ENCODE data around the gene DROSHA.

Gene DROSHA

DNA sequence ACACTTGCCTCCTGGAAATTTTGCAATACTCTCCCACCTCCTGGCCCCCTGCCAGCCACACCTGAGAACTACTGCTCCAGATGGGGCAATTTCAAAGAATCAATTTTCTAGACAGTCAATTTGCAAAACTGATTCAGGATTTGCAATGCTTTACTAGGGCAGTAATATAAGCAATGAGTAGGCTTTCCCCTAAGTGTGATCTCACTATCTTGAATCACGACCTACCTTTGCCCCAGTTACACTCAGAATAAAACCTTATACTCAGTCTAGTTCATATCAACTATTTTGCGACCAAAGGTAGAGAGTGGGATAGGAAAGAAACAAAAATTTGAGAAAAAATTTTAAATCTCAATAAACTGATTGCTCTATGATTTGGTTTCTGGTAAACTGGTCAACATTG lies 54.4 kb downstream of the DROSHA start:
- TF ChIP-seq, protein P1, sequence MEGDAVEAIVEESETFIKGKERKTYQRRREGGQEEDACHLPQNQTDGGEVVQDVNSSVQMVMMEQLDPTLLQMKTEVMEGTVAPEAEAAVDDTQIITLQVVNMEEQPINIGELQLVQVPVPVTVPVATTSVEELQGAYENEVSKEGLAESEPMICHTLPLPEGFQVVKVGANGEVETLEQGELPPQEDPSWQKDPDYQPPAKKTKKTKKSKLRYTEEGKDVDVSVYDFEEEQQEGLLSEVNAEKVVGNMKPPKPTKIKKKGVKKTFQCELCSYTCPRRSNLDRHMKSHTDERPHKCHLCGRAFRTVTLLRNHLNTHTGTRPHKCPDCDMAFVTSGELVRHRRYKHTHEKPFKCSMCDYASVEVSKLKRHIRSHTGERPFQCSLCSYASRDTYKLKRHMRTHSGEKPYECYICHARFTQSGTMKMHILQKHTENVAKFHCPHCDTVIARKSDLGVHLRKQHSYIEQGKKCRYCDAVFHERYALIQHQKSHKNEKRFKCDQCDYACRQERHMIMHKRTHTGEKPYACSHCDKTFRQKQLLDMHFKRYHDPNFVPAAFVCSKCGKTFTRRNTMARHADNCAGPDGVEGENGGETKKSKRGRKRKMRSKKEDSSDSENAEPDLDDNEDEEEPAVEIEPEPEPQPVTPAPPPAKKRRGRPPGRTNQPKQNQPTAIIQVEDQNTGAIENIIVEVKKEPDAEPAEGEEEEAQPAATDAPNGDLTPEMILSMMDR (IDR thresholded peaks at IDR 0.05): no peak

DNA sequence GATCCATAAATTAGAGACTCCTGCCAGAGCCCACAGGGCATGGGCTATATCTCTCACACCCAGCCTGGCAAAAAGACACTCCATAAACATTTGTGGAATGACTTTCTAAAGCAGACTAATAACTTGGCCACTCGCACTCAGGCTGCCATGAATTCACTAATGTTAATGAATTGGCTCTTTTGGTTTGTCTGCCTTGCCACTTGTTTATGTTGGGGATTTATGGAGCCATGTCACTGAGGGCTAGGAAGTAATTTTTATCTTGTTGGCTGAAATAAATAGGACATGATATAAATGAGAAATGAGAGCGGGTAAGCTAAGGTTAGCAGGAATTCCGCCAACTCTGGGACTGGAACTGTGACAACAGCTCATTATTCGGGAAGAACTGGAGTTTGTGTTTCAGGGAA lies 55.2 kb downstream of the DROSHA start:
- TF ChIP-seq, protein P1 (IDR thresholded peaks at IDR 0.05): no peak

DNA sequence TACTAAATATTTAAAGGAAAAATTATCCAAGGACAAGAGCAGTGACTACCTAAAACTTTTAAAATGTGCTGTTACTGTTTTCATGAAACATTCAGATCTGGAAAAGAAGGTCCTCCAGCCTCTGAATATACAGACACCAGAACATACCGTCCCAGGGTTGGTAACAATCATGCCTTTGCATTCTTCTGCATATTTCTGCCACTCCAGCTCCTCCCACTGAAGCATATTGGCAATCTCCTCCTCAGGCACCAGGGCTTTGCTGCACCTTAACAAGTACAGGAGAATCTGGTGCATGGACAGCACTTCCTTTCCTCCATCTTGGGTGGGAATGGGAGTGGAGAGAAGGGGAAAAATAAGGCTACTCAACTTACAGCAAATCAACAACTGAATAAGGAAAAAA lies 60.0 kb downstream of the DROSHA start:
- TF ChIP-seq, protein P1 (IDR thresholded peaks at IDR 0.05): no peak

DNA sequence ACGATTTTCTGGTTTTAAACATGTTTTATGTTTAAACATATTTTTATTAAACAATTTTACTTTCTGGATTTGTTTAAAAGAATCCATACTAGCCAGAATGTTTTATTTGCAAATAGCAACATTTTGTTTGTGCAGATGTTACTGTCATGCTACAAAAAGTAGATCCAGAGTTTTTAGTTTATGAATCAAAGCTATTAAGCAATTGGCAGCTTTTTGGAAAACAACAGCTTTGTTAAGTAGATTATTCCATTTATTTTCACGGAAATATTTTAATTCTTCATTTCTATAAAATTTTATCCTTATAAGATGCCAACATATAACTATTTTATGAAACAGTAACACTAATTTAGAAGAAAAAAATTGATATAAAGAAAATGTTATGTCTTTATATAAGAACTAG lies 60.9 kb downstream of the DROSHA start:
- TF ChIP-seq, protein P1 (IDR thresholded peaks at IDR 0.05): no peak

DNA sequence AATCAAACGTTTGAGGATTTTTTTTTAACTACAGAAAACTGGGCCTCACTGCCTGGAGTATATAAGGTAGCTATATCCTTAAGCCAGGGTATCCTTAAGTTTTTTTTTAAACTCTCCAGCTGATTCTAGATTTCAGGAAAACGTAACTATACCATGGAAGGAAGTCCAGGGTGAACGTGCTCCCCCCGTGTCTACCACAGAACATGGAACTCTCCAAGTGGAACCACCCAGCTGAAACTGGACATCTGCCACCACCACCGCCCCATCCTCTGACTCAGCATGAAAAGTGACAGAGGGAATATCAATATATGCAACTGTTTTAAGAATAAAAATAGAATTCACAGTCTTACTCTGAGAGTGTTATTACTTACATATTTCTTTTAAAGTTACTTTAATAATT lies 61.3 kb downstream of the DROSHA start:
- TF ChIP-seq, protein P1 (IDR thresholded peaks at IDR 0.05): no peak

DNA sequence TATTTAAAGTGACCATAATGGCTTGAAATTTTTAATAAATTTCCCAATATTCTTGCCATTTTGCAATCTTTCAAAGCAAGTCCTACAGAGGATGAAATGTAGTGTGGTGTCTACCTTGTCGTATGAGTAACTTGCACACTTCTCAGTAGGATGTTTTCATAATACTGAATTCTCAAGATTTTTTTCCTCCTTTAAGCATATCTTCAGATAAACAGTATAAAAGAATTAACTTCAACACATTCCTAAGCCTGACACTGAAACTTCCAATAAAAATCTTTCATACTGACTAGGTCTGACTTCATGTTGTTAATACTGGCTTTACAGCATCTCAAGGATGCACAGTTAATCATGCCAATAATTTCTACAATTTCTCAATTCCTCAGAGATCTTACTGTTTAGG lies 62.0 kb downstream of the DROSHA start:
- TF ChIP-seq, protein P1 (IDR thresholded peaks at IDR 0.05): no peak

DNA sequence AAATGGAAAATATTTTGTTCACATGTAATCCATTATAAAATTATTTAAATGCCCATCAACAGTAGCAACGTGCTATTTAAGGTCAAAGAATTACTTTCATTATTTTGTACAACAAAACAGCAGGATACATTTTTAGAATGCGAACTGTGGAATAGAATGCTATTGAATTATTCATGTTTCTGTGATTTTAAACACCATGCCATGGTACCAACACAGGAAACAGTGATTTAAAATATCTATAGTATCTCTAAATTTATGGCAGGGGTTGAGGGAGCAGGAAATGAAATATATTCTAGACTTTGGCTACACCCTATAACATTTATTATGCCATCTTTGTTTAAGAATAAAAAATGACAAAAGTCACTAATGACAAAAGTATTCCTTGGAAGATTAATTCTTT lies 62.4 kb downstream of the DROSHA start:
- TF ChIP-seq, protein P1 (IDR thresholded peaks at IDR 0.05): no peak

DNA sequence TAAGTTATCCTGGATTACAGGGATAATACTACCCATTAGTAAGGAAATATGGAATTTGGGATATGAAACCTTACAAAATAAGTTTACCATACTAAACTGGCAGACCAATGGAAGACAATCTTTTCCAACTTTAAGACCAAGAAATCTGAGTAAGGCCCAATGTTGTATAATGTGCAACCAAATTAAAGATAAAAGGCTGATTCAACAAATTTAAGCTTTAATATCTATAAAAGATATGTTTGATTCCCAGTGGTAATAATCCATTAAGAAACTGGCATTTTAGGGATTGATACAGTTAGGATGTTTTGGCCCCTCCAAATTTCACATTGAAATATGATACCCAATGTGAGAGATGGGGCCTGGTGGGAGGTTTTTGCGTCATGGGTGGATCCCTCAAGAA lies 66.6 kb downstream of the DROSHA start:
- TF ChIP-seq, protein P1 (IDR thresholded peaks at IDR 0.05): no peak

Measured in LNCAP (cell line).